ENCODE results near the gene NUMBL.

- no peak for TF ChIP-seq YY1 (IDR thresholded peaks at IDR 0.05; ENCODE audit: insufficient read depth, insufficient read length)
- TF ChIP-seq ZNF274 (IDR thresholded peaks at IDR 0.05; ENCODE audit: low read depth, low read length) = no peak
- TF ChIP-seq SUZ12 (IDR thresholded peaks at IDR 0.05; ENCODE audit: extremely low read depth, insufficient read depth, insufficient read length) = no peak
These were observed 9.4 kb downstream of the NUMBL start for GRCh38 chr19:40681039-40681438.

Measured in NT2/D1 (cell line).